Measurements from ENCODE around the gene NAT14. TPM values are rescaled to one million over a fixed set of nuclear protein-coding genes. Genes with fewer than 3 reads are reported as not detected.
A peak's percentile ranks its signal among the peaks of the same experiment; 100 is the strongest.
"Not testable (repeated sequence)": the region's sequence is repeated elsewhere in the genome, so short reads cannot be mapped to it uniquely, and the experiment has no call there.

NAT14 gene
- total RNA-seq, 1 donor from 2014 or later: 6.0 TPM

DNA sequence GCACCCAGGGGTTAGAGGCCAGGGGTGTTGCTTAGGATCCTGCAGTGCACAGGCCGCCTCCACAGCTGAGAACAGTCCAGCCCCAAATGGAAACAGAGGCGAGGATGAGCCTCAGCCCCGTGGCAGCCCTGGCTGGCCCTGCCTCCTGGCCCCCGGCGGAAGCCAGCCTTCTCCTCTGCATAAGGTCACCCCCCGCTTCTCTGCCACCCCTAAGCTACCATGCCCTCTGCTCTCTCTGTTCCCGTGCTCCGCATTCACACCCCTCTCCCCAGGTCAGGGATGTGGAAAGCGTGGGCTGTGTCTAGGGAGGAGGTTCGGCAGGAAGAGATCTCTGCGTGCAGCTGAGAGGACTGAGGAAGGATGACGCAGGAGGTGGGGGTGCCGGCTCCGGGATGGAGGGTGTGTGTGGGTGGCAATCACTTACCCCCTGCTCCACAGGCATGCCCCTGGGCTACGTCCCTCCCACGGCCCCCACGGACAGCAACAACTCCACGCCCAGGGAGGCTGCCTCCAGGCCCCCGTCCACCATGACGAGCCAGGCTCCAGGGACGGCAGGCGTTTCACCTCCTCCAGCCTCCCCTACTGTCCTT is 9.3 kb downstream of the NAT14 start:
- ATAC-seq: peak; percentile 76
- DNase-seq: peak; percentile 76
- intact Hi-C loops (cut with micrococcal nuclease): no loop called here

DNA sequence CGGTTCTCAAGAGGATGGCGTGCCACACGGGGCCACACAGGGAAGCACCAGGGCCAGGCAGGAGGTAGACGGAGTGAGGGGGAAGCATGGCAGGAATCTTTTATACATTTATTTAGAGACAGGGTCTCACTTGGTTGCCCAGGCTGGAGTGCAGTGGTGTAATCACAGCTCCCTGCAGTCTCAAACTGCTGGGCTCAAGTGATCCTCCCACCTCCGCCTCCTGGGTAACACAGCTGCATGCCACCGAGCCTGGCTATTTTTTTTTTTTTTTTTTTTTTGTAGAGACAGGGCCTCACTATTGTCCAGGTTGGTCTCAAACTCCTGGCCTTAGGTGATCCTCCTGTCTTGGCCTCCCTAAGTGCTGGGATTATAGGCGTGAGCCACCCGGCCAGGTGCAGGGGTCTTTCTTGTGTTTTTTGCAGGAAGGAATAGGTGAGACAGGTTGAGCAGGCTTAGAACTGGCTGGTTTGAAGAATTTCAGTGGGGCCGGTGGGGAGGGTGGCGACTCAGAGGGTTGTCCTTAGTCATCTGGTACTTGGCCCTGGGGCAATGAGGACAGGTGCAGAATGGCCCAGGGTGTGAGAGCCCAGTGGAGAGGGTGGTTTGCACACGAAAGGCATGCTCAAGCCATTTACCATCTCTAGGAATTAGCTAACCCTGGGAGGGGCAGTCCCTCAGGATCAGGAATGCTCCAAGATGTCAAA is 10.8 kb downstream of the NAT14 start:
- ATAC-seq: no peak
- DNase-seq: no peak
- intact Hi-C loops (cut with micrococcal nuclease): no loop called here

DNA sequence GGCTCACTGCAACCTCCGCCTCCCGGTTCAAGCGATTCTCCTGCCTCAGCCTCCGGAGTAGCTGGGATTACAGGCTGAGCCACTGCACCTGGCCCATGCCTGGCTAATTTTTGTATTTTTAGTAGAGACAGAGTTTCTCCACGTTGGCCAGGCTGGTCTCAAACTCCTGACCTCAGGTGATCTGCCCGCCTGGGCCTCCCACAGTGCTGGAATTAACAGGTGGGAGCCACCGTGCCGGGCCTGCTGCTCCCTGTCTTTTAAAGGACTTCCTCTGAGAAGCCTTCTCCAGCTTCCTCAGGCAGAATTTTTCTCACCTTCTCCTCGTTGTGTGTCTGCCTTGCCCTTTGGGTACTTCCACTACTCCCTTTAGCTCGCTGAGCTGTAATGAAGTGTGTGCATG is 11.8 kb downstream of the NAT14 start:
- DNase-seq: peak; percentile 20
- ATAC-seq; intact Hi-C loops (cut with micrococcal nuclease): not testable (repeated sequence)

DNA sequence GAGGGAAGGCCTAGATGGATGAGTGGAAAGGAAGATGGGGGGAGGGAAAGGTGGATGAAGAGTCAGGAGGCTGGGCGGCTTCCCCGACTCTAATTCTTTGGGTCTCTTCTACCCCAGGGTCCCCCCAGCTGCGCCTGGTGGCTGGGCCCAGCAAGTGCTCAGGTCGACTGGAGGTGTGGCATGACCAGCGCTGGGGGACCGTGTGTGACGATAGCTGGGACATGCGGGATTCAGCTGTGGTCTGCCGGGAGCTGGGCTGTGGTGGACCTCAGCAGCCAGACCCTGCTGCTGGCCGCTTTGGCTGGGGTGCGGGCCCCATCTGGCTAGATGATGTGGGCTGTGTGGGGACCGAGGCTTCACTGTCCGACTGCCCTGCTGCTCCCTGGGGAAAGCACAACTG is 12.8 kb downstream of the NAT14 start:
- DNase-seq: peak; percentile 21
- intact Hi-C loops (cut with micrococcal nuclease): no loop called here
- ATAC-seq: no peak

DNA sequence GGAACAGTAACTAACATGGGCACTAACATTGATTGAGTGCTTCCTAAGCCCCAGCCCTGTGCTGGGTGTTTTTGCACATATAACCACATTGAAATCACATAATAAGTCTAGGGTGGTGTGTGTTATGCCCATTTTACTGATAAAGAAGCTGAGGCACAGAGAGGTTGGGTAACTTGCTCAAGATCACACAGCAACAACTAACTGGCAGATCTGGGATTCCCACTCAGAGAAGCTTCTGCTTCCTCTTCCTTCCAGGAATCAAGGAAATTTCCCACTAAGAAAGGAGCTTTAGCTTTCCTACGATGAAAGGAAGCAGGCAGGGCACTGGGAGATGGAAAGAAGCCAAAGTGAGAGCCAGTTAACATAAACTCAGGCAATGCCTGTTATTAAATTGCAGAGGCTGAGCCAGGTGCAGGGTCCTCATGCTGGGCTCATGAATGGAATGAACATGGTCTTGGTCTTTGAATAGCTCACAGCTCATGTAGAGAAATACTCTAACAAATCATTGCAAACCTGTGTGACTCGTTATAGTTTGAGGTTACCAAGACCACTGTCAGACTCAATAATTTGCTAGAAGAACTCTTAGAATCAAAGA is 13.4 kb downstream of the NAT14 start:
- ATAC-seq: no peak
- DNase-seq: no peak
- intact Hi-C loops (cut with micrococcal nuclease): no loop called here

DNA sequence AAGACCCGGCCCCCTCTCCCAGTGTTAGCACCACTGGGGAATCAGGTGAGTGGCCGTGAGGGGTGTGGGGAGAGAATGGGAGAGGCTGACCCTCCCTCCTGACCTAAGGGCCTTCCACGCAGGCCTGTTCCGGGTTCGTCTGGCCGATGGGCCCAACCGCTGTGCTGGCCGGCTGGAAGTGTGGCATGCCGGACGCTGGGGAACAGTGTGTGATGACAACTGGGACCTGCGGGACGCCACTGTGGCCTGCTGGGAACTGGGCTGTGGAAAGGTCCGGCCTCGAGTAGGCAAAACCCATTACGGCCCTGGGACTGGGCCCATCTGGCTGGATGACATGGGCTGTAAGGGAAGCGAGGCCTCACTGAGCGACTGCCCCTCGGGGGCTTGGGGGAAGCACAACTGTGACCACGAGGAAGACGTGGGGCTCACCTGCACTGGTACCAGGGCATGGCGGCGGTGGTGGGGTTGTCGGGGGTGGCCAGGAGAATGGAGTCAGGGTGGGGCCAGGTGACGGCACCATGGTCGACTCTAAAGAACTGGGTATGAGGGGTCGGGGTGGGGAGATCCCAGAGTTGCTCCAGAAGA is 15.5 kb downstream of the NAT14 start:
- ATAC-seq: no peak
- DNase-seq: peak; percentile 23
- intact Hi-C loops (cut with micrococcal nuclease): no loop called here

DNA sequence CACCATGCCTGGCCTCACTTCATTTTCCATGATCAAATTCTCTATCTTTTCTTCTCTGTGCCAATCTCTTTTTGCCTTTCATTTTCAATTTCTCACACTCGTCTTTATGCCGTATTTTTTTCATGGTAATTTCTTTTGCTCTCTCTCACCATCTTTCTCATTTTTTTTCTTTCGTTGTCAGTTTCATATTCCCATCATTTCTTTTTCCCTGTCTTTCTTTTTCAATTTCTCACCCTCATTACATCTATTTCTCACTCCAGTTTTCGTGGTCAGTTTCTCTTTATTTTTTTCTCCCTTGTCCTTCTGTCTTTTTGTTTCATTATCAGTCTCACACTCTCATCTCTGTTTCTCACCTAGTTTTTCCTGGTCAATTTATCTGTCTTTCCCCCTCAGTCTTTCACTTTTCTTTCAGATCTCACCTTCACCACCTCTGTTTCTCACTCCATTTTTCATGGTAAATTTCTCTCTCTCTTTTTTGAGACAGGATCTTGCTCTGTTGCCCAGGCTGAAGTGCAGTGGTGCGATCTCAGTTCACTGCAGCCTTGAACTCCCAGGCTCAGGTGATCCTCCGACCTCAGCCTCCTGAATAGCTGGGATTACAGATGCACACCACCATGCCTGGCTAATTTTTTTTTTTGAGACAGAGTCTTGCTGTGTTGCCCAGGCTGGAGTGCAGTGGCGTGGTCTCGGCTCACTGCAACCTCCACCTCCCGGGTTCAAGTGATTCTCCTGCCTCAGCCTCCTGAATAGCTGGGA is 17.4 kb downstream of the NAT14 start:
- ATAC-seq (no peak), DNase-seq (peak; percentile 4)
- intact Hi-C loops (cut with micrococcal nuclease): loop anchor here (2.0 kb wide), 1 partner anchor 36 kb away; no protein-coding TSS in a partner anchor

DNA sequence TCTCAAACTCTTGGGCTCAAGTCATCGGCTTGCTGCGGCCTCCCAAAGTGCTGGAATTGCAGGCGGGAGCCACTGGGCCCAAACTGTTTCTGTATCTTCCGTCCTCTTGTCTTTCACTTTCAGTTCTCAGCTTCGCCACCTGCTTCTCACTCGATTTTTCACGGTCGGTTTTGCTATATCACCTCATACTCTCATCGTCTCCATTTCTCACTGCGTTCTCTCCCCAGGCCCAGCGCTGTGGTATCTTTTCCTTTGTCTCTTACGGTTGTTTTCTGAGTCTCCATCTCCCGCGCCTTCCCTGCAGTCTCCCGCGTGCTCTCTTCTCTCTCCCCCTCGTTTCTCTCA is 18.1 kb downstream of the NAT14 start:
- intact Hi-C loops (cut with micrococcal nuclease): loop anchor here (2.0 kb wide), 1 partner anchor 36 kb away; no protein-coding TSS in a partner anchor
- DNase-seq: no peak
- no peak for ATAC-seq

DNA sequence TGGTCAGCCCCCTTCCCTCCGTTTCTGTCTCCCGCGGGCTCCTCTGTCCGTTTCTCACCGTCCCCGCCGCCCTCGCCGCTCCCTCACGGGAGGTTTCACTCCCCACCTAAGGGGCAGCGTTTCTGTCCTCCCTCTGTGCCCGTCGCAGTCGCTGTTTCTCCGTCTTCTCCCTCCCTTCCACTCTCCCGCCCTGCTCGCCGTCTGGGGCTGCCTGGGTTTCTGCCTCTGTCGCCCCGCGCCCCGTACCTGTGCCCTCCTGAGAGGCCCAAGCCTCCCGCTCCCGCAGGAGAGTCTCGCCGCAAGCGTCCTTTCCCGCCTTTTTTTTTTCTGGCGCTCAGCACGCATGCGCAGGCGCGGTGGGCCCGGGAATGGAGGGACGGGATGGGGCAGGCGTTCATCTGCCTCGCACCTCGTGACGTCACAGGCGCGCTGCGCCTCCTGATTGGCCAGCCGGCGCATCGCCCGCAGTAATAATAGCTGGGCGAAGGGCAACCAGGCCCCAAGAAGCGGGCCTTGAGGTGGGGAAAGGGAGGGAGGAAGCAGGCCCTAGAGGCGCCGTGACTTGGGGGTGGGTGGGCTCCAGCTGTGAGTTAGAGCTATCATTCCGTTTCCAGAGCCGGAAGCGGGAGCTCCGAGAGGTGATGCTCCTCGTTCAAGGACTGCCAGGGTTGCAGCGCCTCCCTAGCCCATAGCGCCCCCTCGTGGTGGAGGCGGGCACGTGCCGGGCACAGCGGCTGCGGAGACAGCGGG is 18.7 kb downstream of the NAT14 start:
- peak; percentile 98 for ATAC-seq
- DNase-seq: peak; percentile 97
- intact Hi-C loops (cut with micrococcal nuclease): loop anchor here (2.0 kb wide), 1 partner anchor 37 kb away; no protein-coding TSS in a partner anchor

DNA sequence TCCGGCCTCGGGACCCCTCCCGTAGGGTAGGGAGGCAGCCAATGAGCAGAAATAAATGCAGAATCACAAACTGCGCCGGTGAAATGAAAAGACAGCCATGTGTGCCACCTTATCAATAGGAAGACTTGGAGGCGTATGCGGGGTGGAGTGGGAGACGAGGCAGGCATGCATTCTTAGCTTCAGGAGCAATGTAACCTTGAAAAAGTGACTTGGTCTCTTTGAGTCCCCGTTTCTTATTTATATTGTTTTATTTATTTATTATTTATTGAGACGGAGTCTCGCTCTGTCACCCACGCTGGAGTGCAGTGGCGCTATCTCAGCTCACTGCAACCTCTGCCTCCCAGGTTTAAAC is 19.2 kb downstream of the NAT14 start:
- DNase-seq (peak; percentile 3), ATAC-seq (no peak)
- intact Hi-C loops (cut with micrococcal nuclease): no loop called here

DNA sequence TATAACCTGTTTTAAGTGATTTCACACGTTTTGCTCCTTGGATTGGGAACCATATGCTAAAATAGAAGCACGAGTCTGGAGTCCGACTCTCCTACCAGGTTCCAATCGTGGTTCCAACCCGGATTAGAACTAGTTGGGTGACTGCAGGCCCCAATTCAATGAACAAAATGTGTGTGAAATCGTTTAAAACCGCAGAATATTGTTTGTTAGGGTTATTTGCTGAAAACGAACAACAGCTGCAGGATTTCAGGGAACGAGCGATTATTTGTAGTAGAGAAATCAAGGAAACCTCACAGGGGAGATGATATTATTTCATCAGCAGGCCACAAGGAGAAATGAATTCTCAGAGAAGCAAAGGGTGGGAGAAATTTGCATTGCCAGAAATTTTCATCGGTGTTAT is 20.0 kb downstream of the NAT14 start:
- ATAC-seq (no peak), DNase-seq (no peak)
- intact Hi-C loops (cut with micrococcal nuclease): no loop called here

DNA sequence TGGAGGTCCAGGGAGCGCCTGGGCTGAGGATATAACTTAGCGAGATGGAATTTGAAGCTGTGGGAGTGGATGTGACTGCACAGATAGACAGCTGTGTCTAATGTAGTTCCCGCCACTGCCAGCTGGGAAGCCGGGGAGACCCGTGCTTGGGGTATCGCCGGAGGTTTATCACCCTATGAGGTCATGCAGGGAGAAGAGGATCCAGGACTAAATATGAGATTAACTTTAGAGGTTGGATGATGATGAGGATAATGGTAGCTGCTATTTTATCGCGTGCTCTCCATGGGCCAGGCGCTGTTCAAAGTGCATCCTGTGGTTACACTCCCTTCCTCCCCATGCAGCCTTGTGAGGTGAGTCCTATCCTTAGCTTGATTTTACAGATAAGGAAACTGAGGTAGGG is 23.1 kb downstream of the NAT14 start:
- intact Hi-C loops (cut with micrococcal nuclease): no loop called here
- DNase-seq (no peak), ATAC-seq (no peak)

DNA sequence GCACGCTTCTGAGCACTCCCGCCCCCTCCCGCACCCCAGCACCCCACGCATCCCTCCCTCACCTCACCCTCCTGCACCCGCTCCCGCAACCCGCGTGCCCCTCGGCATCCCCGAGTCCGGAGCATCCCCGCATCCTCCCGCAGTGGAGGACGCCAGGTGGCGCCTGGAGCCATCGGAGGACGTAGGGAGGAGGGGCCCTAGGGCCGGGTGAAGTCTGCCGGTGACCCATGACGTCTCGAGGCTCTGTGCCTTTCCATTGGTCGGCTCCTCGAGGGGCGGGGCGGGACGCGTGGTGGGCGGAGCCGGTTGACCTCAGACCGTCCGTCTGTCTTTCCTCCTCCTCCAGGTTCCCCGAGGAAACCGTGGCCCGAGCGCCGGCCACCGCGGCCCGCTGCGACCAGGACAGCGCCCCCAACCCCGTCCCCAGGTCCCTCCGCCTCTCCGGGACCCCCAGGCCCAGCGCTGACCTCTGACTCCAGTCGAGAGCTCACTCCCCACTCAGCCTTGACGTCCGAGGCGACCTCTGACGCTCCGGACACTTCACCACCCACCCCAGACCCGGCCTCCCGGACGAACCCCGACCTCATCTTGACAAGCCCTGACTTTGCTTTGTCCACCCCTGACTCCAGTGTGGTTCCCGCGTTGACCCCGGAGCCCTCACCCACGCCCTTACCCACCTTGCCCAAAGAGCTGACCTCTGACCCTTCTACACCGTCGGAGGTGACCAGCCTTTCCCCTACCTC is 32.1 kb downstream of the NAT14 start:
- intact Hi-C loops (cut with micrococcal nuclease): loop anchor here (10.0 kb wide), 1 partner anchor 88 kb away; the partner anchor contains the start of genes ZNF524 and ZNF865
- peak; percentile 97 for DNase-seq
- ATAC-seq: peak; percentile 98

DNA sequence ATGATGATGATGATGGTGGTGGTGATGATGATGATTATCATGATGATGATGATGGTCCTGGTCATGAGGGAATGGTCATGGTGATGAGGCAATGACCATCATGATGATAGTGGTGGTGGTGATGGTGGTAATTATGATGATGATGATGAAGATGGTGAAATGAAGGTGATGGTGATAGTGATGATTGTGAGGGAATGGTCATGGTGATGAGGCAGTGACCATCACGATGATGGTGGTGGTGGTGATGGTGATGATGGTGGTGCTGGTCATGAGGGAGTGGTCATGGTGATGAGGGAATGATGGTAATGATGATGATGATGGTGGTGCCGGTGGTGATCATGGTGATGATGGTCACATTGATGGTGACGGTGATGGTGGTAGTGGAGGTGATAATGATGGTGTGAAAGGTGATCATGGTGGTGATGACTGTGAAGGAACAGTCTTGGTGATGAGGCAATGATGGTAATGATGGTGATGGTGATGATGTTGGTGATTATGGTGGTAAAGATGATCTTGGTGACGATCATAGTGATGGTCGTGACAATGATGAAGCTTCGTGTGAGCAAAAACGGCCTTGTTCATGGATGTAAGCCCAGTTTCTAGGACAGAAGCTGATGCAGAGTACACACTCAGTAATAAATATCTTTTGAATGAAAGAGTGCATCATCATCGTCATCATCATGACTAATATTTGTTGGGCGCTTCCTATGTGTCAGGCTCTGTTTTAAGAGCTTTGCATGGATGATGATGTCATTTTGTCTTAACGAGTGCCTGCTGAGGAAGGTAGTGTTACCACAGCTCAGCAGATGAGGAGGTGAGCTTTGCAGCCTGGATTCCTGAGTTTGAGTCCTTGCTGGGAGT is 34.7 kb downstream of the NAT14 start:
- DNase-seq: no peak
- ATAC-seq: no peak
- intact Hi-C loops (cut with micrococcal nuclease): loop anchor here (10.0 kb wide), 1 partner anchor 85 kb away; the partner anchor contains the start of genes ZNF524 and ZNF865

DNA sequence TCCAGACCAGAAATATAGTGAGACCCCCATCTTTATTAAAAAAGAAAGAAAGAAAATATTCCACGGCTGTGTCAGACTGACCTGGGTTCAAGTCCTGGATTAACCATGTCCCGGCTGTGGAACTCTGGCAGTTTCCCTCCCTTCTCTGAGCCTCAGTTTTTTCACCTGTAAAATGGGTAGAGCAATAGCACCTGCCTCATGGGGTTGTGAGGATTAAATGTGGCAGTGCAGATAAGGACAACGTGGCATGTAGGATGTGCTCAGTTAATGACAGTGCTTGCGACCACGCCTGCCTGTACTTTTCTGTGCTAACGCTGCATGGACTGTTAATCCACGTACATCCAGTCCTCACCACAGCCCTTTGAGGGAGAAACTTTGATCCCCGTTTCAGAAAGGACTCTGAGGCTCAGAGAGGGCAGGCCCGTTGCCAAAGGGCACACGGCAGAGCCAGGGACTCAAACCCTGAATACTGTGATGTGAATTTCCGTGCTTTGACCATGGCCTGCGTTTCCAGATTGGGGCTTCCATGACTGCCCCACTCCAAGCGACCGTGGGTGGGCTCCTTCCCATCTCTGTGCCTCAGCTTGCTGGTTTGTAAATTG is 35.8 kb downstream of the NAT14 start:
- intact Hi-C loops (cut with micrococcal nuclease): no loop called here
- ATAC-seq: no peak
- DNase-seq: no peak

DNA sequence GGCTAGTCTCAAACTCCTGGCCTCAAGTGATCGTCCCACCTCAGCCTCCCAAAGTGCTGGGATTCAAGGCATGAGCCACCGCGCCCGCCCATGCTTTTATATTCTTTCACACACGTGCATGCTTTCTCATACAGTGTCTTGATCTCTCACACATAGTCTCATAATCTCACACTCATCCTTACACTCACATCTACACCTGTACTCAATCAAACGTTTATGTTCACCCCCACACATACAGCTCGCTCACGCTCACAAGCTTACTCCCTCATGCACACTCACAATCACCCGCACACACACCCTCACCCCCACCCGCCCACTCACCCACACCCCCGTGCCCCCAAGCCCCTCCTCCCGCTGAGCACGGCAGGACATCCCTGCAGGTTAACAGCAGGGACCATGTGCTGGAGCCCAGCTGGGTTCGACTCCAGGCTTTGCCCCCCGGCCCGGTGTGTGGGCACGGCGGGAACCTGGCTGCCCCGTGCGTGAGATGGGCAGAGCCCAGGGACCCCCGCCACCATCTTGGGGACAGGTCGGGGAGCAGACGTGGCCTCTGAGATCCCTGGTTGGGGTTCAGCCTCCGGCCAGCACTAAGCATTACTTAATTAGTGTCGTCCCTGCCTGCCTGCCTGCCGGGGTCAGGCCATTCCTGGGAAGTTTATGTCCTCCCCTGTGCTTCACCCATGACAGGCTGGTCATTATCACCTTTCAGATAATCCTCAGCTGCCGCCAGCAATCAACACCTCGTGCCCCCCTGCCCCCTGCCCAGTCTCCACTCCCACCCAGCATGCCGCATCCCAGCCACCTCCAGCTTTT is 40.5 kb downstream of the NAT14 start:
- DNase-seq: peak; percentile 52
- ATAC-seq: peak; percentile 68
- intact Hi-C loops (cut with micrococcal nuclease): no loop called here
